Activated CD4-positive, CD25-positive, alpha-beta regulatory T cell (primary cell): ENCODE measurements around the gene CDC6.
"Not testable (repeated sequence)": the region's sequence is repeated elsewhere in the genome, so short reads cannot be mapped to it uniquely, and the experiment has no call there.

Experiments used
- DNase-seq, 4 experiments: peaks; one replicate each; lab custom pipeline; 2025; lab: John Stamatoyannopoulos, UW

Gene CDC6

DNA sequence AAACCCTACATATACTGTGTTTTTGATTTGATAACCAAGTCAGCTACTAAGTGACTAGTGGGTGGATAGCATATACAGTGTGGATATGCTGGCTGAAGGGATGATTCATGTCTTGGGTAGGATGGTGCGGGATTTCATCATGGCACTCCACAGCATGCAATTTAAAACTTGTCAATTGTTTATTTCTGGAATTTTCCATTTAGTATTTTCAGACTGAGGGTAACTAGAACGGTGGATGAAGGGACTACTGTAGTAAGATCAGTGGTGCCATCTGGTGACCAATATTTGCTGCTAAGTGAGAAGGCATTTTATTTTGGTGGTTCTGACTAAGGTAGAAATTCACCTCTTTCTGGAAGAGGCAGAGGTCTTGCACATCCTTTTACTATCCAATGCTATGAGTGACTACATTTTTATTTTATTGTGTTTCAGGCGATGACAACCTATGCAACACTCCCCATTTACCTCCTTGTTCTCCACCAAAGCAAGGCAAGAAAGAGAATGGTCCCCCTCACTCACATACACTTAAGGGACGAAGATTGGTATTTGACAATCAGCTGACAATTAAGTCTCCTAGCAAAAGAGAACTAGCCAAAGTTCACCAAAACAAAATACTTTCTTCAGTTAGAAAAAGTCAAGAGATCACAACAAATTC is 3.1 kb downstream of the CDC6 start:
- DNase-seq = no peak

DNA sequence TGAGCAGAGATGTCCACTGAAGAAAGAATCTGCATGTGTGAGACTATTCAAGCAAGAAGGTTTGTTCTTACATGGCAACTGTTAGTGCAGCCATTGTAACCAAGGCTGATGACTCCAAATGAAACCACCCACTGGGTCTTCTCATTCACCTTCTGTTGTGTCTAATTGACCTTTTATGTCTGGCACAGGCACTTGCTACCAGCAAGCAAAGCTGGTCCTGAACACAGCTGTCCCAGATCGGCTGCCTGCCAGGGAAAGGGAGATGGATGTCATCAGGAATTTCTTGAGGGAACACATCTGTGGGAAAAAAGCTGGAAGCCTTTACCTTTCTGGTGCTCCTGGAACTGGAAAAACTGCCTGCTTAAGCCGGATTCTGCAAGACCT is 3.6 kb downstream of the CDC6 start:
- no peak for DNase-seq

DNA sequence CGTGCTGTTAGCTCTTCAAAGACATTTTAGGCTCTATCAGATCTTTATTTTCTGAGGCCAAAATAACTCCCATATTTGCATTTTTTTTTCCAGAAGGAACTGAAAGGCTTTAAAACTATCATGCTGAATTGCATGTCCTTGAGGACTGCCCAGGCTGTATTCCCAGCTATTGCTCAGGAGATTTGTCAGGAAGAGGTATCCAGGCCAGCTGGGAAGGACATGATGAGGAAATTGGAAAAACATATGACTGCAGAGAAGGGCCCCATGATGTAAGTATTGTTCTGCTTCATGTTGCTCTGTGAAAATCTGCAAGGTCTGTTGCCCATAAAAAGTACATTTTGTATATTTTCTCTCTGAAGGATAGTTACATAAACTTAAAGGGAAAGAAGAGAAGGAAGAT is 5.7 kb downstream of the CDC6 start:
- DNase-seq = no peak

DNA sequence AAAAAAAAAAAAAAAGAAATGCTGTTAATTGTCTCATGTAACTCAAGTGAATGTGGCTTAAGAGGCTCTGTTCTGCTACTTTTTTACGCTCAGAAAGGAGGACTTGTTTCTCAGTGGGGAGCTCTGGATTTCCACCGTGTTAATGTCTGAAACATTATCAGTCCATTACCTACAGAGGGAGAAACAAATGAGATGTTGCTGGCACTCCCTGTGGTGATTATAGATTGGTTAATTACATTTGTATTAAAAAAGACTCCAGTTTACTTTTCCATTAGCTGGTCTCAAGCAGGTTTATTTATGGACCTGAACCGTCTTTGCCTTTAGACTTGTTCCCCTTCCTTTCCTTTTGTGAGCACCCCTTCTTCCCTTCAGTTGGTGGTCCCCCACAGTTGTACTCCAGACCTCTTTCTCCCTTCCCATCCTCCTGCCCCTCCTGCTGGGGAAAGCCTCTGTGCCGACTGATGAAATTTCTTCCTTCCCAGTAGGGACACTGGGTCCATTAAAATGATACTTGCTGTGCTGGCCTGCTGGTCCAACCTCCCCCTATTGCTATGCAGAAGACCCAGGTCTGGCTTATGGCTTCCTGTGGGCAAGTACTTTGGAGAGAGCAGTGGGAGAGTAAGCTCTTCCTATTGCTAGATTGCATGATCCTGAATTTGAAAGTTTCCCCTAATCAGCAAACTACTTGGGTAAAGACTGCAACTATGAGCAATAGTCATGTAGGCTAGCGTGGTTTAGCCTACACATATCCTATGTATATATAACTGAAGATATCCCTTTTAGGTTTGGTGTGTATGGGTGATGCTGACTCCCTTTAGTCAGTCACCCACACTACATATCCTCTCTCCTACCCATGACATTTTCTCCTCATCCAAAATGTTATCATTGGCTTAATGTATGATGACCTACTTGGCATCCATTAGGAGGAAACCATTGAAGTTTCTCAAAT is 8.1 kb downstream of the CDC6 start:
- no peak for DNase-seq

DNA sequence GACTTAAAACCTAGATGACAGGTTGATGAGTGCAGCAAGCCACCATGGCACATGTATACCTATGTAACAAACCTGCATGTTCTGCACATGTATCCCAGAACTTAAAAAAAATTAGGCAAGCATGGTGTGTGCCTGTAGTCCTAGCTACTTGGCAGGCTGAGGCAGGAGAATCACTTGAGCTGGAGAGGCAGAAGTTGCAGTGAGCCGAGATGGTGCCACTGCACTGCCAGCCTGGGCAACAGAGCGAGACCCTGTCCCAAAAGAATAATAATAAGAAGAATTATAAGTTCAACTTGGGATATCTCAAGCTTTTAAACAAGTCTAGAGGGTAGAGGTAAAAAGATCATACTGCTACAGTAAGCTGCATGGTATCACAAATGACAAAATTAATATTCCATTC is 9.8 kb downstream of the CDC6 start:
- DNase-seq = no peak

DNA sequence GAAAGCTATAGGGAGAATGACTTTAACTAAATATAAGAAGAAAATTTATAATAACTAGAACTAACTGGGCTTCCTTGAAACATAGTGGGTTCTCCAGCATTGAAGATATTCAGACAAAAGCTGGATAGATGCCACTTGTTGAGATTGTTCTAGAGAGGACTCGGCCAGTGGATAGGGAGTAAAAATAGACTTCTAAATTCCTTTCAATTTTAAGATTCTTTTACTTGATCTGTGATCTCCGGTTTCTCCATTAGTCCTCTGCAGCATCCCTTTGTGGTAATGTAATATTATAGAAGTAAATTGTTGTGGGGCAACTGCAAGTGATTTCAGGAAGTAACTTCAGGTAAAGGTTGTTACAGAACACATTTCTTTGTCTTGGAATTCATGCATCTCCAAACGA is 11.0 kb downstream of the CDC6 start:
- DNase-seq = no peak

DNA sequence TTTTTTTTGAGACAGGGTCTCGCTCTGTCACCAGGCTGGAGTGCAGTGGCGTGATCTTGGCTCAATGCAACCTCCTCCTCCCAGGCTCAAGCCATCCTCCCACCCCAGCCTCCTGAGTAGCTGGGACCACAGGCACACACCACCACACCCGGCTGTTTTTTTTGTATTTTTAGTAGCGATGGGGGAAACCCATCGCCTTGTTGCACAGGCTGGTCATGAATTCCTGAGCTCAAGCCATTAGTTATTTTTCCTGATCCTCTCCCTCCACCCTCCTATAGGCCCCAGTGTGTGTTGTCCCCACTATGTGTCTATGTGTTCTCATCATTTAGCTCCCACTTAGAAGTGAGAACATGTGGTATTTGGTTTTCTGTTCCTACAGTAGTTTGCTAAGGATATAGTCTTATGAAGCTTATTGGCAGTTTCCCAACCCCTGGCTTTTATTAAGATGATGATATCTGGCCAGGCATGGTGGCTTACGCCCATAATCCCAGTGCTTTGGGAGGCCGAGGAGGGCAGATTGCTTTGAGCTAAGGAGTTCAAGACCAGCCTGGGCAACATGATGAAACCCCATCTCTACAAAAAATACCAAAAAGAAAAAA is 11.6 kb downstream of the CDC6 start:
- DNase-seq = not testable (repeated sequence)

DNA sequence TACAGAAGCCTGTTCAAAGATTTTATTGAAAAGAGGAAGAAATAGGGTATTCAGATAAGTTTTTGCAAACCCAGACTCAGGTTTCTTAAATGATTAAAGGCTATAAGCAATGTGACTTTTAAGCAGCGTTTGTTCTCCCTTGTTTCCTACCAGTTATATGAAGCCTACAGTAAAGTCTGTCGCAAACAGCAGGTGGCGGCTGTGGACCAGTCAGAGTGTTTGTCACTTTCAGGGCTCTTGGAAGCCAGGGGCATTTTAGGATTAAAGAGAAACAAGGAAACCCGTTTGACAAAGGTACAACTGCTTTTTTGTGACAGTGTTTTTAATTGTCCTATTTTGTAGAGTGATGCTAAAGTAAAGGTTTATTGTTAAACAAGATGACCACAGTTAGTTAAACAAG is 13.6 kb downstream of the CDC6 start:
- DNase-seq = no peak

DNA sequence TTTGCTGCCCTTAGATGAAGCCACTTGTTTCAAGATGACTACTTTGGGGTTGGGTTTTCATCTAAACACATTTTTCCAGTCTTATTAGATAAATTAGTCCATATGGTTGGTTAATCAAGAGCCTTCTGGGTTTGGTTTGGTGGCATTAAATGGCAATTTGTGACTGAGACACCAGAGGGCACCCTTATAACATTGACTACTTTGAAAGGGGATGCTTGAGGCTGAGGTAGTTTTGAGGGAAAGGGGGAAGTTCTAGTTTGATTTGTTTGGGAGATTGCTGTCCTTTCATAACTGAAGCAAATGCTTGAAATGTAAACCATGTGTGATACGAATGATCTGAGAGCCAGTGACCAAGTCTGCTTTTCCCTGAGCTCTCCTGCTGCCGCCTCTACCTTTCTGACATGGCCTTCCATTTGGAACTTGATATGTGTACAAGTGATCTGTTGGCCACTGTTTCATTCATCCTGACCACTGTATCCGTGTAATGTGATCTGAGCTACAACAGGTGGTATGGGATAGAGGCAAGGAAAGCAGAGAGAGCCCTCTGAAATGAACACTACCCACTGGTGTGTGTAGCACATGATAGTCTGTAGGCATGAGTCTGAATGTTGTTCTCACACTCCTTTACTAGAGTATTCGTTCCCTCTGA is 15.5 kb downstream of the CDC6 start:
- peak in 2 of 4 experiments; percentile 25 to 28 for DNase-seq

DNA sequence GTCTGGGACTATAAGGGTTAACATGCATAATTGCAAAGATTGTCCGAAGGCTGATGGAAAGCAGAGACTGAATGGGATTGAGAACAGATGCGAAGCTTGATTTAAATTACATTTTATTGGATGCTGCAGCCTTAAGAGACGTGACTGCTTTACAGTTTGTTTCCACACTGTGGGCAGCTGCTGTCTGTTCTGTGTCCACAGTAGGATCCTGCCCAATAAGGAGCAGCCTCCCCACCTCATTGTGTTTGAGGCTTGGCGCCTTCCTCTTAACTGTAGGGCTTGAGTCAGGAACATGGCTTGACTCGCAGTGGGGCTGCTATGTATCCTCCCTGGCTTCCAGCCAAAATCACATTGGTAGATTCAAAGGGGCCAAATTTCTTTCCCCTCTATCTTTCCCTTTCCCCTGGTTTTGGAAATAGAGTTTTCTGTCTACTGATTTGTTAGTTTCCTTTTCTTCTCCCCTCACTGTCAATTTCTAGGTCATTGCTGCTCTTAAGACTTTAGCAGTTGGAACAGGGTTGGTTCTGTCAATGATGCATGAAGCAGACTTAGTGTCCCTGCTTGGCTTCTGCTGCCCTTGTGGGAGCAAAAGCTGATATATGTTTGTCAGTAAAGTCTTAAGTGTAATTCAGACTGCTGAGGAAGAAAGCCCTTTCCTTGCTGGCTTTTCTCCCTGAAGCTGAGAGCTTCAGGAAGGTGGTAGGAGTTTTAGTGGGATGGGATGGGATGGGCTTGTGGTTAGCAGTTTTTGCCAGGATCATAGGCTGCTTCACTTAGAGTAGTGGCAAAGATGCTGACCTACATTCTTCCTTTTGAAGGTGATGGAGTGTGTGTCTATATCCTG is 16.3 kb downstream of the CDC6 start:
- no peak for DNase-seq

DNA sequence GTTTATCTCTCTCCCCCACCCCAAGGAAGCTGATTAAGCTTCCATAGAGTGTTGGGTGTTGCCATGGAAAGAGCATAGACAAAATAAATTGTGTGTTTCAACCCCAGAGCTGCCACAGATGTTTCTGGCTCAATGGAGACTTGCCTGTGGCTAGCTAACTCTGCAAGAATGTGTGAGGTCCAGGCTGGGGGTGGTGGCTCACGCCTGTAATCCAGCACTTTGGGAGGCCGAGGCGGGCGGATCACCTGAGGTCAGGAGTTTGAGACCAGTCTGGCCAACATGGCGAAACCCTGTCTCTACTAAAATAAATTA is 16.8 kb downstream of the CDC6 start:
- not testable (repeated sequence) for DNase-seq

DNA sequence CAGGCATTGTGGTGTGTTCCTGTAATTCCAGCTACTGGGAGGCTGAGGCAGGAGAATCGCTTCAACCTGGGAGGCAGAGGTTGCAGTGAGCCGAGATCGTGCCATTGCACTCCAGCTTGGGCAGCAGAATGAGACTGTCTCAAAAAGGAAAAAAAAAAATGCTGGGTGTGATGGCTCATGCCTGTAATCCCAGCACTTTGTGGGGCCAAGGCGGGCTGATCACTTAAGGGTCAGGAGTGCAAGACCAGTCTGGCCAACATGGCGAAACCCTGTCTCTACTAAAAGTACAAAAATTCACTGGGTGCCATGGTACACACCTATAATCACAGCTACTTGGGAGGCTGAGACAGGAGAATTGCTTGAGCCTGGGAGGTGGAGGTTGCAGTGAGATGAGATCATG is 17.2 kb downstream of the CDC6 start:
- DNase-seq = not testable (repeated sequence)

DNA sequence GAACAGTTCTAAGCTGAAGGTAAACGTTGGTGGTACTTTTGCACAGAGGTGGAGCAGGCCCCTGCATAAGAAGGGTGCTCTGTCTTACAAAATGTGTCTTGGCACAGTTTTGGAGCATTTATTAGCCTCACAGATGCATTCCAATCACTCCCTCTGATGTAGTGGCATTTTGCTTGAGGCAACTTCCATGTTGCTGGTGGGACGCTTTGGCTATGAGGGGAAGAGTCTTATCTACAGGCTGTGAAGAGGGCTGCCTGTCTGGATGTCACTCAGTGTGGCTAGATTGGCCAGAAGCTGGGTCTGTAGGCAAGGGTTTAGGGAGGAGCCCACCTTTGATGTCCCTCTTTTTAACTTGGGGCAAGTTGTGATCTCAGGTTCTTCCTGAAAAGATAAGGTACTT is 18.7 kb downstream of the CDC6 start:
- DNase-seq = no peak

DNA sequence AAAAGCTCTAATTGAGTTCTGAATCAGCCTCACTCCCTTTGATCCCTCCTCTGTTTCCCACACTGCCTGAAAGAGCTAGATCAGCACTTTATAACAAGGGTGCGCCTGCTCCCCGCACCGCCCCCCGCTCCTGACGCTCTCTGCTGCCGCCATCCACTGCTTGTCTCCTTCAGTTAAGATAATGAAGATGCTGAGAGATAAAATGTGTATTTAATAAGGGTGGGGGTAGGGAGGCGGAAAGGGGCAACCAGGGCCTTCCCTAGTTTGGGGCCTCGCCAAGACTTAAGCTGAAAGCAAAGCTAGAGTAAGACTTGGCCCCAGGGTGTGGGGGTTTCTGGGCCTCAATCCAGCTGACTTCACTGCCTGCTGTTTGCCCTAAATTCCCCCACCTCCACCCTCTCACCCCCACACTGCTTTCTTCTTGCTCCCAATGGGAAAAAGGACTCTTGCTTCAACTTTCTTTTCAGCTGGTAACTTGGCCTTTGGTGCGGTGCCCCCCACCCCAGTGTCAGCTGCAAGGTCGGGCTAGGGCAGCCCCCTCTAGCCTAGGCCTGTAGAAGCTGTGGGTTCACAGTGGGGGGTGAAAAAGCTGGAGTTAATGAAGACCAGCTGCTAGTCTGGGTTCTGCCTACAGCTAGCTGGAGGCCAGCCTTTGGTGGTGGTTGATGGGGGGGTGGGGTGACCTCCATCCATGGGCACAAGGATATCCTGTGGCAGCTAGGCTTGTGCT is 19.5 kb downstream of the CDC6 start:
- no peak for DNase-seq

DNA sequence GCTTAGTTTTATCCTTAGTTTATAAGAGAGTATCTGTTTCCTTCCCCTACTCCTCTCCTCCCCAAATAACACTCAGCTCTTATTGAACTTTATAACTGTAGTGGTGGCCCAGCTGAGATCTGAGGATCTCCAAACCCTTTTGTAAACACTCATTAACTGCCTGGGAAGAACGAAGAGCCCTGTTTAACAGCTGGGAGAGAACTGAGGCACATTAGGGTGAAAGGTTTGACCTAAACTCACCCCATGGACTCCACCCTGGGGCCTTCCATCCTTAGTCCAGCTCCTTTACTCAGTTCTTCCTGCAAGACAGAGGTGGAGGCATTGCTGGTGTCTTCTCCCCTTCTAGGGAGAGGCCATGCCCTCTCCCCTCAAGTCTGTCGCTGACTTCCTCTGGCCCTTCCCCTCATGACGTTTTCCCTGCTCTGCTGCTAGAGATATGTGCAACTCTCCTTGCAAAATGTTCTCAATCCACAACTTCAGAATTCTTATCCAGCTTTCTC is 20.1 kb downstream of the CDC6 start:
- no peak for DNase-seq

DNA sequence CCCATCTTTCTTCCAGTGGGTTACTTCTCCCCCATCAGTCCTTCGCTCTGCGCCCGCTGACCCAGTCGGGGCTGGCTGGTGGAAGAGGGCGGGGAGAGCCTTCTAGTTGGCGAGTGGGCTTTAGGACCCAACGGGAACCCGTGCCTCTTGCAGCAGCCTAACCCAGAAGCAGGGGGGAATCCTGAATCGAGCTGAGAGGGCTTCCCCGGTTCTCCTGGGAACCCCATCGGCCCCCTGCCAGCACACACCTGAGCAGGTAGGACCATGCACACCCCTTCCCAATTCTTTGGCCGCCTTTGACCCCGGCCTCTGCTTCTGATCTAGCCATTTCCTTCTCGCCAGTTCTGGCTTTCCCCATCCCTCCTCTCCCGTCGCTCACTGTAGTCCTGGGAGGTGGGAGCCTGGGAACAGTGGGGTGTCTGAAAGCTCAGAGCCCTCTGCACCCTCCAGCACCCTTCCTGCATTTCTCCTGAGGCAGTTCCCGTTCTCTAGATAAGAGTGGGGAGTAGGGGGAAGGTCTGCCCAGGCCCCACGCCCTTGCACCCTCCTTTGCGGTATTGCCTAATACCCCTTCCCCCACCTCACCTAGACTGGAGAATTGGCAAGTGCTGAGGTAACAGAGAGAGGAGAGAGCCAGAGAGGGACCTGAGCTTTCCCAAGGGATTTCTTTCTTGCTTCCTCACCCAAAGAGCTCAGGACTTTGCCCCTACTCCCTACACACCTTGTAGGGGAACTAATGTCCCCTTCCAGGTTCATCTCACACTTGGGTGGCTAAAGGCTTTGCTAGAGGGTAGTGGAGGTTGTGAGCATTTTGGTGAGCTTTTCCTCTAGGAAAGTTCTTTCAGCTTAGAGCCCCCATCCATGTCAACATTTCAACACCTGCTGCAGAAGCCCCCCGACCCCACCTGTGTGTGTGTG is 21.6 kb downstream of the CDC6 start, which contains the start of gene RARA:
Gene RARA (plus strand): TSS at position 150 of the 918 bp plus-strand sequence. CDS start 22,039 bp downstream, outside the sequence.
- no peak for DNase-seq

DNA sequence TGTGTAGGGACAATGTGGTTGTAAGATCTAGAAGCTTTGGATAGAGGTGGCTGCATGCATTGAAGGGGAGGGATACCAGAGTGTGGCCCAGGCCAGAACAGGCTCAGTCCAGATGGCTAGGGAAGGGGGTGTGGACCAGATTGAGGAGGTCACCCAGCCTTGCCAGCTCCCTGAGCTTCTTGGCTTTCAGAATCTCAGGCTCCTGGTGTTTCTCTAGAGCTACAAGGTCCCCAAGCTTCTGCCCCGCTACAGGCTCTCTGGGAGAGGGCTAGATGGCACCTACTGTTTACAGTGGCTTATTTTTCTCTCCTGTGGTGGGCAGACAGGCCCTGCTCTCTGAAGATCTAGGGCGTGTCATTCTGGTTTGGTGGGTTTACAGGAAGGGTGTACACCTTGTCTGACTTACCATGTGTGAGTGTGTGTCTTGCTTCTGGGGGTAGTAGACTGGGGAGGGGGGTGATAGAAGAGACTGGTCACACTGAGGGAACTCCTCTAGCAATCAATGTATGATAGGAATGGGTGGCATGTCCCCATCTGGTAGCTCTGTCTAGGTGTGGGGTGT is 22.4 kb downstream of the CDC6 start:
- no peak for DNase-seq

DNA sequence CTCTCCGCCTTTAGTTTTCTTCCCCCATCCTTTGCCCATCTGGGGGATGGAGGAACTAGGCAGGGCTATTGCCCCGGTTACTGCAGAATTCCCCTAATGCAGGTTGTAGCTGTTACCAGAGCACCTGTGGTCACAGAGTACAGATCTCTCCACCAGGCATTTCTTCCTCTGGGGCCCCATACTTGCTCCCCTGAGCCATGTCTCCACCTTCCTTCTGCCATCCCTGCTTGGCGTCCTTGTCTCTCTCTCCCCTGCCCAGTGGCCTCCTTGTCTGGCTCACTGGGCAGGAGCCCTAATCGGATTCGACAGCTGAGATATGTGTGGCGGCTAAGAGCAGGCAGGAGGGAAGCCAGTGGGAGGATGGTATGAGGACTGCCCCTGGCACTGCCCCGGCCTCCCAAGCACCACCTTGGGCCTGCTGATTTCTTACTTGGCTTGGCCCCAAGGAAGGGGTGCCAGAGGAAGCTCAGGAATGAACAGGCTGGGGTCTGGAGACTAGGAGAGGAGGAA is 23.3 kb downstream of the CDC6 start:
- DNase-seq = no peak

DNA sequence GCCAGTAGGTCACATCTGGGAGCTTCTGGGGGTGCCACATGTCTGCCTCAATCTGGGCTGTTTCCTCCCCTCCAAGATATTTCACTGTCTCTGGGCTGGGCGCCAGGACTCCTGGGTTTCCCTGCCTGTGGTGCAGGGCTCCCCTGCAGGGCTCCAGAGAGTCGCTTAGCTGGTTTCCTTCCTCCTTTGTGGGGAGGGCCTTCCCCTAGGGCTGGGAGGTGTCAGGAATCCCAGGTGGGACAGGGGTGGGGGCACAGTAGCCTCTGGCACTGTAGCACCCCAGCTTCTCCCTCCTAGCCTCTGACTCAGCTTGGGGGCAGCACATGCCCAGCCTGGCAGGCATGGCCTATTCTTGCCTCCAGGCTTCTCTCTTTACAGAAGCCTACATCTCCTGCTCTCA is 23.9 kb downstream of the CDC6 start:
- no peak for DNase-seq
